NCI-H2107 treated with DMSO at 0.1 percent for 48 hours (cell line): ENCODE data around the gene TMCO5A.
"Not testable (repeated sequence)": the region's sequence is repeated elsewhere in the genome, so short reads cannot be mapped to it uniquely, and the experiment has no call there.

Experiments
- DNase-seq: peaks from one replicate; lab custom pipeline; 2025; ENCODE audit not compliant: unreplicated experiment; lab: John Stamatoyannopoulos, UW

The TMCO5A gene

DNA sequence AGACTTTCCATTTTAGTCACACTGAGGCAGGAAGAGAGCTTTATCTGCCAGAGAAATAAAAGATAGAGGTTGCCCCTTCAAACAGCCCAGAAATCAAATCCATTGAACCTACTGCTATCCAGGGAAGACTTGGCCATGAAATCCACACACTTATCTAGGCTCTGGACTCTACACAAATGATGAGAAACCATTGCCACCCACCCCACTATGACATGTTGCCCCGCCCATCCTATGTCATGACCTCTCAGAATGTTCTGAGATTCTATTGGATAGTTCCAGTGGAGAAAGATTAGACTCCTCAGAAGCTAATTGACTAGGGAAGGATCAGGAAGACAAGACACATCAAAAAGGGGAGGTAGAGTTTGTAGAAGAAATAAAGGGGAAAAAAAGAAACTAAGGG is at the start of gene TMCO5A:
Gene TMCO5A, plus strand, starts transcription at position 301 of the 400 bp plus-strand sequence. CDS start 1,684 bp downstream, outside the sequence.
- no peak for DNase-seq

DNA sequence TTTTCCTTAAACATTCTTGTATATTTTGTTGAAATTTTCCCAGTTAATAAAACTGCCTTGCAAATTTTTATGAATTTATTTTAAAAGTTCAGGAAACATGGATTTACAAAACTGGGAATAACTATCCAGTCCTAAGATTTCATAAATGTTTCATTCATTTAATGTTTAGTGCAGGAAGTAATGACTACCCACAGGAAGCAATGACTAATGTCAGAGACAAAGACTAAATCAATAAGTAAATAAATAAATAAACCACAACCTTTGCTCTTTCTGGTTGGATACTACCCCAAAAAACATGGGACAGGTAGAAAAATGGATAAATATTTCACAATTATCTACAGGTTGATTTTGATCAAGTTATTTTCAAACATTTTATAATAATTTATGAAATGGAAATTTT is 48.8 kb upstream of the TMCO5A start:
- DNase-seq = no peak

- DNase-seq = no peak
Measured at GRCh38 chr15:37888356-37888755, 46.1 kb upstream of the TMCO5A start.

- DNase-seq = peak; percentile 11
Measured at GRCh38 chr15:37891766-37892368, 42.6 kb upstream of the TMCO5A start.

DNA sequence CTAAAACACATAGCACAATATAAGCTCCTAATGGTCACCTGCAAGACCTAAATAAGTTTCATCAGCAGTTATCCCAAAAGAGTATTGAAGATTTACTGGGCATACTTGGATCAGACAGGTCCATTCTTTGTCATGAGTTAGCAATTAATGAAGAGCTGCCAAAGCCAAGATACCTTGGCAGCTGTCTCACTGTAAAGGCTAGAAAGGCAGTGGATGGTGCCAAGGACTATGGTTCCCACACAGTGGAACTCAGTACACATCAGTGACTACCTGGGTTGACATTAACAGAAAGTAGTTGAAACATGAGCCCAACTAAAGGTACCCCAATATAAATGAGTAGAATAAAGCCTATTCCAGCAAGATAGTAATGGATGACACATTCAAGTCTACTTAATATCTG is 41.1 kb upstream of the TMCO5A start:
- DNase-seq = no peak

GRCh38 chr15:37898362-37898761 is 36.1 kb upstream of the TMCO5A start:
- DNase-seq = no peak

DNA sequence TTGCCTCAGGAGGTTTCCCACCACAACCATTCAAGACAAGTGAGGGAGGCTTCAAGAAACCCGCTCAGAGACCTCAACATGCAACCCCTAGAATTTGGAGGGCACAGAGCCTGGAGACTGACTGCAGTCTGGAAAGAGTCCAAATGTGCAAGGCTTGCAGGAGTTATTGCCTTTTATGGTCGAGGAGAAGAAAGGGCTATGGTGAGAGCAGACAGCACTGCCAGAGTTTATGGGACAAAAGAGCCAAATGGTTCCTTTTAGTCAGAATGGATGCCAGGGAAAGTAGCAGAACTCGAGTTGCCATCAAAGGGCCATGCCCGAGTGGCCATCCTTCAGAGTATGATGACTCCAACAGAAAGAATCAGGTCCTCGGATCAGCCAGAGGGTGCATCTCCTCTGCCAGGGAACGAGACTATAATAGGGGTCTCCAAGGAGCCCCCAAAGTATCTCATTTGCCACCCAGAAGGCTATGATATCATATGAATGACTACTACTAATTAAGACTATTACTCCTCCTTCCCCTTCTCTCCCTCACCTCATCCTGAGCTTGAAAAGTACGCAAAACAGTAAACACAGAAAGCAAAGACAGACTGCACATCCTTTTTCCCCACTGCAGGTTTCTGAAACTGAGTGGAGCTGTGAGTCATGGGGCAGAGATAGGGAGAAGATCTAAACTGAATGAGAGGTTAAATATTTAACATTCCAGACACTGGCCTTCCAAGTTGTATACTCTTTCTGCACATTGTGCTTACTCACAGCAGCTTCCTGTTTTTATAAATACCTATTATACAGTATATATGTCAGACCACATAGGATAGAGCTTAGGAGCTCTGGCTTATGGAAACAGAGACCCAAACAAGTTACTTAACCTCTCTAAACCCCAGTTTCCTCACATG is 33.9 kb upstream of the TMCO5A start:
- no peak for DNase-seq

DNA sequence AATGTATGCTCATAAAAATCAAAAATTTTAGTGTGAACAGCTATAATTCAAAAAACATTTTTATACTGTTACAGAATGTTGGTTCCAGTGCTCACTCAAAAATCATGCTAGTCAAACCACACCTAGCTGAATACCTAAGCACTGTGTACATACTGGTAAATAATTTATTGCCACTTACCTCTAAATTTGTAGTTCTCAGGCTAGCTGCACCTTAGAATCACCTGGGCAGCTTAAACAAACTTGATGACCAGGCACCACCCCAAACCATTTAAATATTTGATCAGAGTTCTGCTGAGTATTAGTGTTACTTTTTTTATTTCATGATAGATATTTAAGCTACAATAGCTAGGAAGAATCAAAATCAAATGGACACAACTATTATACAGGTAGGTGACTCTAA is 32.3 kb upstream of the TMCO5A start:
- no peak for DNase-seq

GRCh38 chr15:37903919-37904625 is 30.4 kb upstream of the TMCO5A start:
- no peak for DNase-seq

DNA sequence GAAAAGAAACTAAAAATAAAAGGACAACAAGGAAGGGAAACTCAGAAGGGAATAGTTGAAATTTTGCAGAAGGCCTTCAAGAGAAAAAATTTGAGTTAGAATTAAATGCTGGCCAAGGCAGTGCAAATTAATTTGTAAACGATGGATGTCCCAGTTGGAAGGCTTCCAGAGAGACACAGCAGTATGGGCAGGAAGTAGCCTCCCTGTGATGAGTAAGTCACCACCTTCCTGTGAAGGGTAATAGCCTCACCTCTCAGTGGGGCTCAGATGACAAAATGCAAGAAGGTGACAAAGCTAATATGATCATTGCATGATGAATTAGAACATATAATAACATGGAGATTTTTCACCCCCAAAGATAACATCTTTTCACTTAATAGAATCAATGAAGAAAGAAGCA is 27.3 kb upstream of the TMCO5A start:
- DNase-seq = no peak

GRCh38 chr15:37921527-37922385 is 12.7 kb upstream of the TMCO5A start:
- no peak for DNase-seq

GRCh38 chr15:37926136-37926535 is 8.3 kb upstream of the TMCO5A start:
- DNase-seq = no peak

DNA sequence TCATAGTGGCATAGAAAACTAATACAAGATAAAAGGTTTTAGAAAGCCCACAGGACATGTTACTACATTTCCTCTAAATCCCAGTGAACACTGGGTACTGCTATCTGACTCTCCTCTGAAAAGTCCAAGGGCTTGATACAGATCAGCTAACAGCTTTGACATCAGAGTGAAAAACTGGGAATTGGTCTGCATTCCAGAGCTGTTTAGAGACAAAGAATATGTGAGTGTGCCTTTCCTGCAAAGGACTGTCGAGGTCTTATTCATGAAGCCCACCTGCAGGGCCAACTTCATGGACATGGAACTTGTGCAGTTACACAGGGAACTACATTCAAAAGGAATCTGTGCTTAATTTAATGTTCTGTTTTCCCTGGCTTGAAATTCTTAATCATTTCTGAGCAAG is 5.2 kb upstream of the TMCO5A start:
- DNase-seq = no peak

DNA sequence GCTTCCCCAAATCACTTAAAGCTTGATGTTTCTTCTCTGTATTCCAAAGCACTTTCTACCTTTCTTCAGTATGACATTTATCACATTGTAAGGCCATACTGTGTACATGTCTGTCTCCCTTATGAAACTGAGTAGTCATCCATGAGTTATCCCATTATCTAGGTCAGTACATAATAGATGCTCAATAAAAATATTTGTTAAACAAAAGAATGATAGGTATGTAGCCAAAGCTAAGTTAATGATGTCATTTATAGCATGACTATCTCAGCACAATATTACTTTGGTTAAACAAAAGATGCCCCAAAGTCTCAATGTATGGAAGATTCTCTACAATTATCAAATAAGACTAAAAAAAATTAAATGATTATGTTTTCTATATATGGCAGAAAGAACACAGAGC is 3.1 kb upstream of the TMCO5A start:
- no peak for DNase-seq

- no peak for DNase-seq
Measured at GRCh38 chr15:37931868-37932267, 2.6 kb upstream of the TMCO5A start.

- no peak for DNase-seq
Measured at GRCh38 chr15:37932549-37932948, 1.9 kb upstream of the TMCO5A start.

- DNase-seq = no peak
Measured at GRCh38 chr15:37933666-37934065, 774 bp upstream of the TMCO5A start.

DNA sequence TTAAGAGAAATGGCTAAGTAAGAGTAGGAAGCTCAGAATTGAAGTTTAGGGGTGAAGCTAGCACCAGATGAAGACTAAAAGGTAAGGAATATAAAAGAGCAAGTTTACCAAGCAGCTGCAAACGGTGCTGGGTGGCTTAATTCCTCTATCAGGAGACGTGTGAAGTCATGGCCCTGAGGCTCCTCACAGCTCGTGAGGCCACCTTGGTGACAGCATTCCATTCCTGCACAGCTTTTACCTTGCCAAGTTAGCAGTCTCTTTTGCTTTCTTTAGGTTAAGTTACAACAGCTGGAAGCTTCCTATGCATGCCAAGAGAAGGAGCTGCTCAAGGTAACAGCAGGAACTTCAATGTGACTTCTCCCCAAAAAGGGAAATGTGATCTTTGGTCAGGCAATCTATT is 6.4 kb downstream of the TMCO5A start:
- no peak for DNase-seq

DNA sequence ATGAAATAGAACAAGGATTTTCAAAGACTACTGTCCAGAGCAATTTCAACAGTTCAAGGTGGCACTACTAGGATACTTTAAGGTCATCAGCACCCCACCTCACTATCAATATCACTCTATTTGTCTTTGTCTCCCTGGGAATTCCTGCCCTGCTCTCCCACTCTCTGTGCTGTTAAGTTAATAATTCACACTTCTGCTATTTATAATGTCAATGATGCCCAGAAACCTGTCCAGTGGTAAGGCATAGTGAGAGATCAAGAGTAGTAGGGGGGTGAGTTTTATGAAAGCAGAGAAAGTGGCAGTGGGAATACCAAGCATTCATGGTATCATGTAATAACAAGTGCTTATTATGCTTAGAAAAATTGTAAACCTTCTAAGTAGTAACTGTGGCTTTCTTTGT is 7.3 kb downstream of the TMCO5A start:
- DNase-seq = no peak

- DNase-seq = no peak
Measured at GRCh38 chr15:37951999-37952398, 17.6 kb downstream of the TMCO5A start.

DNA sequence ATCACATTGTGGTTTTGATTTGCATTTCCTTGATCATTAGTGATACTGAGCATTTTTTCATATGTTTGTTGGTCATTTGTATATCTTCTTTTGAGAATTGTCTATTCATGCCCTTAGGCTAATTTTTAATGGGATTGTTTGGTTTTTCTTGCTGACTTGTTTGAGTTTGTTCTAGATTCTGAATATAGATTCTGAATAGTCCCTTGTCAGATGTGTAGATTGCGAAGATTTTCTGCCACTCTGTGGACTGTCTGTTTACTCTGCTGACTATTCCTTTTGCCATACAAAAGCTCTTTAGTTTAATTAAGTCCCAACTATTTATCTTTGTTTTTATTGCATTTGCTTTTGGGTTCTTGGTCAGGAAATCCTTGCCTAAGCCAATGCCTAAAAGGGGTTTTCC is 26.3 kb downstream of the TMCO5A start:
- DNase-seq = not testable (repeated sequence)
